ENCODE data around the gene KIAA0825. TPM values are rescaled to one million over a fixed set of nuclear protein-coding genes. Genes with fewer than 3 reads are reported as not detected.
"Not testable (repeated sequence)": the region's sequence is repeated elsewhere in the genome, so short reads cannot be mapped to it uniquely, and the experiment has no call there.

The KIAA0825 gene
- total RNA-seq, 1 donor: 2.2 TPM

DNA sequence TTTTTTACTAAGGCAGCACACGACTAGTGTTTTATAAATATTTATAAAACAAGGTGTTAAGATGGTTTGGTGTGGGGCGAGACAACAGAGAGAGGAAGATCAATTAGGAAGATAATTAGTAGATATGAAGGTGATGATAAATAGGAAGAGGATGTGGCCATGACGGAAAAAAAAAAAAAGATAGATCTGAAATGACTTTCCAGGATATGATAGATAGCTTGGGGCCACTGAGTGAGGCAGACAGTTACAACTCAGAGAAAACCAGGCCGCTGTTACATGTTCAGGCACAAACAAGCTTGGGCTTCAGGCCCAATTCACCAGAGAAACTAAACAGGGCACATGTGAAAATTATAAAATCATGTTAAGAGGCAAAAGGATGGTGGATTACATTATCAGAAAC lies 43.2 kb downstream of the KIAA0825 start:
- DNase-seq (ENCODE audit: low read depth in 2 of 3, low spot score in 2 of 3): no peak

DNA sequence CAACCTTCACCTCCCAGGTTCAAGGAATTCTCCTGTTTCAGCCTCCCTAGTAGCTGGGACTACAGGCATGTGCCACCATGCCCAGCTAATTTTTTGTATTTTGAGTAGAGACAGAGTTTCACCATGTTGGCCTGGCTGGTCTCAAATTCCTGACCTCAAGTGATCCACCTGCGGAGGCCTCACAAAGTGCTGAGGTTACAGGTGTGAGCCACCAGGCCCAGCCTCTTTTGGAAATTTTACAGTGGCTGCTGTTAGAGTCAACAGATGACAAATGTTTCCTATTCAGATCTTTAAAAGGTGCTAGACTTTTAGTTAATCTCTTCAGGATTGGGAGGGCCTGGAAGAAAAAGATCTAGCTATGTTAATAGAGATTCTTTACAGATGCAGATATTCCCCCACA lies 45.1 kb downstream of the KIAA0825 start:
- not testable (repeated sequence) for DNase-seq (ENCODE audit: low read depth in 2 of 3, low spot score in 2 of 3)

DNA sequence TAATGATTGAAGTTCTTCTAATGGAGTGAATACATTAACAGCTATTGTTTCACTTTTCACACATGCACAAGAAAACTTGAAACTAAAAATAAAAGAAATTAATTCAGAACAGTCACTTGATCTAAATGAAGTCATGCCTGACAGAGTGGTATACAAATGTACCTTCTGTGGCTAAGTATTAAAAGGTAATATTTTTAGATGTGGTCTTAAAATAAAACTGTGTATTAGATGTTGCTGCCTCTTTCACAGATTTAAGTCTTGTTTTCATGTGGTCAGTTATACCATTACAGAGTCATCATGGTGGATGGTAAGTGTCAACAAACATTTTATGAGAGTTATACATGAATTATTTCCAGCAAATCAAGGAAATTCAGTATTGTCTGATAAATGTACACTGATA lies 47.0 kb downstream of the KIAA0825 start:
- no peak for DNase-seq (ENCODE audit: low read depth in 2 of 3, low spot score in 2 of 3)

DNA sequence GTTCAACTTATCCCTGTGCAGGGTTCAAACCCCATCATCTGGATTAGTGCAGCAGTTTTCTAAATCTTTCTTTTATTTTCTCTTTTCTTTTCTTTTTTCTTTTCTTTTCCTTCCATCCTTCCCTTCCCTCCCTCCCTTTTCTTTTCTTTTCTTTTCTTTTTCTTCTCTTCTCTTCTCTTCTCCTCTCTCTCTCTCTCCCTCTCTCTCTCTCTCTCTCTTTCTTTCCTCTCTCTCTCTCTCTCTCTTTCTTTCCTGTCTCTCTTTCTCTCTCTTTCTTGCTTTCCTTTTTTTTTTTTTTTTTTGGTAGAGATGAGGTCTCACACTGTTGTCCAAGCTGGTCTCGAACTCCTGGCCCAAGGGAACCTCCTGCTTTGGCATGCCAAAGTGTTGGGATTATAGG lies 53.6 kb downstream of the KIAA0825 start:
- no peak for DNase-seq (ENCODE audit: low read depth in 2 of 3, low spot score in 2 of 3)

DNA sequence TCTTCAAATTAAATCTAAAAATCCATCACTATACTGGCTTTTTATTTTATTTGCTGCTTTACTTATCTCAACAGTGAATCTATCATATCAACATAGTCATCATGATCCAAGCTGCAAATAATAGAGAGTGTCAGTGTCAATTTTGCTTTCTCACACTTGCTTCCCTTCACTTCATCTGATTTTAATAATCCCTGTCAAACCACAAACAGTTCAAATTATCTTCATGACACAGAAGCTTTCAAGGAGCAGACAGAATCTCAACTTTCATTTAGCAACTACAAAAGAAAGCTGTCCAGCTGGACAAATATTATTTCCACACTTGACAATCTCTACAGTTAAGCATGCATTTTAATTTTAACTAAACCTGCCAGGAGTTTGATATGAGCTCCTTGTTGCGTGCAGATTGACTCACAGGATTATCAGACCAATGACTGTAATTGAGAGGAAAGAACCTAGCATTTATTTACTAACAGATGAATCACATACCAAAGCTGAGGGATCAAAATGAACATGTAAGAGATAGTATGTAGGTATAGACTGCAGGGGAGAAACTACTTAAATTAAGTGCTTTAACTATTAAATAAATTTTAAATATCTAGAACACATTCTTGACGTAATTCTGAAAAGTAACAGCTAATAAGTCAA lies 56.0 kb downstream of the KIAA0825 start:
- DNase-seq (ENCODE audit: low read depth in 2 of 3, low spot score in 2 of 3): peak in 1 of 3 donors; percentile 15

DNA sequence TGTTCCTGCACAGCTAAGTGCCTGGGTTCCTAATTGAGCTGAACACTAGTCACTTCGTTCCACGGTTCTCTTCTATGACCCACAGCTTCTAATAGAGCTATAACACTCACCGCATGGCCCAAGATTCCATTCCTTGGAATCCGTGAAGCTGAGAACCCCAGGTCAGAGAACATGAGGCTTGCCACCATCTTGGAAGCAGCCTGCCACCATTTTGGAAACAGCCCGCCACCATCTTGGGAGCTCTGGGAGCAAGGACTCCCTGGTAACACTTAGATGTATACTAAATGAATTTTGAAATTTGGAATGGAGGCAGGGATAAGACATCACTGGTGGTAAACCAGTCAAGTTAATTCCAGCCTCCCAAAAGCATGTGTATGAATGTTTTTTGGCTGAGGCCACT lies 60.4 kb downstream of the KIAA0825 start:
- DNase-seq (ENCODE audit: low read depth in 2 of 3, low spot score in 2 of 3): no peak

DNA sequence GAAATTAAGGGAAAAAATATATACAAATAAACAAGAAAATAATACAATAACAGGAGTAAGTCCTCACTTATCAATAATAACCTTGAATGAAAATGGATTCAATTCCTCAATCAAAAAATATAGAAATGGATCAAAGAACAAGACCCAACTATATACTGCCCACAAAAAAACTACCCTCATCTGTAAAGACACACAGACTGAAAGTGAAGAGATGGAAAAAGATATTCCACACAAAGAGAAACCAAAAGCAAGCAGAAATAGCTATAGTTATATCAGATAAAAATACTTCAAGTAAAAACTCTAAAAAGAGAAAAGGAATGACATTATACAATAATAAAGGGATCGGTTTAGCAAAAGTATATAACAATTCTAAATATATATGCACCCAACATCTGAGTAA lies 66.5 kb downstream of the KIAA0825 start:
- DNase-seq (ENCODE audit: low read depth in 2 of 3, low spot score in 2 of 3): no peak

DNA sequence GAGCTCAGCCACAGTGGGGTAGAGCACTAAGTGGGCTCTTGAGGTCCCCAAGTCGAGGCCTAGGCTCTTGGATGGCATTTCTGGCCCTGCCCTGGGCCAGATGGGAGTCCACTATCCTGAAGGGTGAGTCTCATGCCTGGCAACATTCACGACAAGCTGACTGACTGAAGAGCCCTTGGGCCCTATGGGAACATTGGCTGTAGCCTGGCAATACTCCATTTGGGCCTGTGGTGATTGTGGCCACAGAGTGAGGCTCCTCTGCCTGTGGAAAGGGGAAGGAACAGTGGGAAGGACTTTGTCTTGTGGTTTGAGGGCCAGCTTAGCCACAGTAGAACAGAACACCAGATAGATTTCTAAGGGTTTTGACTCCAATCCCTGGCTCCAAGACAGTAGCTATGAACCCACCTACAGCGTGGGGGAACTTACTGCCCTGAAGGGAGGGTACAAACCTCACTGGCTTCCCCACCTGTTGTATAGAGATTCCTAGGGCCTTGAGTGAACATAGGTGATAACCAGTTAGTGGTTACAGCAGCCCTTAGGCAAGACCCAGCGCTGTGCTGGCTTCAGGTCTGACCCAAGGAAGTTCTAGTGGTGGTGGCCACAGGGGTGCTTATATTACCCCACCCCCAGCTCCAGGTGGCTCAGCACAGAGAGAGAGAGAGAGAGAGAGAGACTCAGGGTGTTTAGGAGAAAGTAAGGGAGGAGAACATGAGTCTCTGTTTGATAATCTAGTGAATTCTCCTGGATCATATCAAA lies 72.4 kb downstream of the KIAA0825 start:
- DNase-seq (ENCODE audit: low read depth in 2 of 3, low spot score in 2 of 3): peak in 2 of 3 donors; percentile 35 to 74

DNA sequence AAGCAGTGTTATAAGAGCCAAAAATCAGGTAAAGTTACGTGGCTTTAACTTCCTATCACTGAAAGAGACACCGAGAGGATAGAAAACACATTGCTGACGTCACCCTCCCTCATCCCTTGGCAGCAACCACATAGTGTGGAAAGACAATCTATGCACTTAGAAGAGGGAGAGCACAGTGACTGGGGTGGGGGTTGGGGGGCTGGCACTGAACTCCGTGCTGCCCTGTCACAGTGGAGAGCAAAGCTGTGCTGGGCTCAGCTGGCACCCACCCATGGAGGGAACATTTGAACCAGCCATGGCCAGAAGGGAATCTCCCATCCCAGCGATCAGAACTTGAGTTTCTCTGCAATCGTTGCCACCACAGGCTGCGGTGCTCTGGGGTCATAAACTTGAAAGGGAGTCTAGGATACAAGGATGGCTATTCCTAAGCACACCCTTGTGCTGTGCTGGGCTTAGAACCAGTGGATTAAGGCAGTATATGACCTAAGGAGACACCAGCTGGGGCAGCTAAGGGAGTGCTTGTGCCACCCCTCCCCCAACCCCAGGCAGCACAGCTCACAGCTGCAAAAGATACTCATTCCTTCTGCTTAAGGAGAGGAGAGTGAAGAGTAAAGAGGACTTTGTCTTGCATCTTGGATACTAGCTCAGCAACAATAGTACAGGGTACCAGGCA lies 73.4 kb downstream of the KIAA0825 start:
- peak in 1 of 3 donors; percentile 4 for DNase-seq (ENCODE audit: low read depth in 2 of 3, low spot score in 2 of 3)

DNA sequence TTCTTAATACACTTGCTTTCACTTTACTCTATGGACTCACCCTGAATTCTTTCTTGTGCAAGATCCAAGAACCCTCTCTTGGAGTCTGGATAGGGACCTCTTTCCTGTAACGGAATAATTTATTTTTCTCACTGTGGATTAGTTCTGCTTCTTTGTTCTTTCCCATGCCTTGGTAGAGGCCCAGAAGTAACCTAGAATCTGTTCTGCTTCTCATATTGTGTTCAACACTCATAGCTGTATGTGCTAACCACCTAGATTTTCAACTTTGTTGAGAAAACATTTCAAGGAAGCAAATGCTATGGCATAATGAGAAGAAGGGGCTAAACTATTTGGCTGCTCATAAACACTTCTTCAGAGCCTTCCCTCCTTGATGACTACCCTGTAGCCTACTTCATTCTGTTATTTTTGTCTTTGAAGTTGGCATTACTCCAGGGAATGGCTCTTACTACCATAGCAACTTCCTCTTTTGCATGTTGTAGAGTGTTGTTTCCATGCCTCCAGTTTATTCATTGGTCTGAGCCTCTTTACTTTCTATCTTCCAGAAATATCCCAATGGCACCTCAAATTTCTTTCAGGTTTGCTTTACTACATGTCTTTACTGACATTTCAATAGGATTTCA lies 74.3 kb downstream of the KIAA0825 start:
- peak in 2 of 3 donors; percentile 68 to 92 for DNase-seq (ENCODE audit: low read depth in 2 of 3, low spot score in 2 of 3)

DNA sequence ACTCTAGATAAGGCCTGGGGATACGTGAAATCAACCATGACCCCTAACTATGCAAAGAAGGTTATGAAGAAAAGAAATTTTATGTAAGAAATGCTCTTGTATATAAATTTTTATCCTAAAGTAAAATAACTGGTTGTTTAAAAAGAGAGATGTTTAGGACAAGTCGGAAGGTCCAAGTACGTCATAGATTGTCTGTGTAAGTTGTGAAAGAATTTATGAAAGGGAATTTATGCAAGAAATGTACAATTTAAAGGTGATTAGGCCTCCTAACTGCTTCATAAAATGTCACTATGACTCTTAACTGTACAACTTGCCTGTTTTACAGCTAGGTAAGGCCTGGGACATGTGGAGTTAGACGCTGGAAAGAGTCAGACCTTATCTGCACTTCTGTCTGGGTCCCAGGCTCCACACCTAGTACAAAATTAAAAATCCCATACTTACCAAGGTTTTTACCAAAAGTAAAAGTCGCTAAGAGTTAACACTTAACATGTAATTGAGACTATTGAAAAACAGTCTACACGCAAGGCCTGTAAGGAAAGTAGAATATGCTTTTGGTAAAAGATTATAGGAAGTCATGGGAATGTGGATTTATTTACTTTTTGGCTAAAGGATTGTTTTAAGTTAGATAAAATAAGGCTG lies 77.4 kb downstream of the KIAA0825 start:
- DNase-seq (ENCODE audit: low read depth in 2 of 3, low spot score in 2 of 3): no peak

DNA sequence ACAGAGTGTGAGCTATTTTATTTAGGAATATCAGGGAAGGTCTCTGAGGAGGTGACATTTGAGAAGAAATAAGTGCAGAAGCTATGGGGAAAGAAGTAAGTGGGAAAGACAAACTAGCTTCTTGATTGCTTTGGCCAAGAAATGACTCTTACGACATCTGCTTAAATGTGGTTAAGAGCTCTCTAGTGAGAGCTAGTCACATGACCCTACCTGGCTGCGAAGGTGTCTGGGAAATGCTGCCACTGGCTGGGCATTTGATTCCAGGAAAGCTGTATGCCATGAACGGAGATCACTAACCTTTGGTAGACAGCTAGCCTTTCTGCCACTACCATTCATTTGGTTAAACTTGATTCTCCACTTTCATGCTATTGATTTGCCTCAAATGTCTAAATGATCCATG lies 80.1 kb downstream of the KIAA0825 start:
- no peak for DNase-seq (ENCODE audit: low read depth in 2 of 3, low spot score in 2 of 3)

DNA sequence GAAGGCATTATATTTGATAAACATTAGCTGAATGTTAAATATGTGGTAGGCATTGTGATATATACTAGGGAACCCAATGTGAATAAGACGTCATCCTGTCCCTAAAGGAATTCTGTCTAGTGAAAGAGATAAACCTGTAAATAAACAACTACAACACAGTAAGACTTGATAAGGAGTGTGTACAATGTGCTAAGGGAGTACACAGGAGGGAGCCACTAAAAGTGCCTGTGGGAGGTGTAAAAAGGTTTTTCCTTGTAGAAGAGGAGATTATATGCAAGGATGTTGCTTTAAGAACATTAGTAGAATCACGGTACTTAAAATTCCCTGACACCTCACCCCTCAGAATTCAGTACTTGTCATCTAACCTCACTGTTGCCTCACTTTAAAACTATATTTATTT lies 91.7 kb downstream of the KIAA0825 start:
- no peak for DNase-seq (ENCODE audit: low read depth in 2 of 3, low spot score in 2 of 3)

DNA sequence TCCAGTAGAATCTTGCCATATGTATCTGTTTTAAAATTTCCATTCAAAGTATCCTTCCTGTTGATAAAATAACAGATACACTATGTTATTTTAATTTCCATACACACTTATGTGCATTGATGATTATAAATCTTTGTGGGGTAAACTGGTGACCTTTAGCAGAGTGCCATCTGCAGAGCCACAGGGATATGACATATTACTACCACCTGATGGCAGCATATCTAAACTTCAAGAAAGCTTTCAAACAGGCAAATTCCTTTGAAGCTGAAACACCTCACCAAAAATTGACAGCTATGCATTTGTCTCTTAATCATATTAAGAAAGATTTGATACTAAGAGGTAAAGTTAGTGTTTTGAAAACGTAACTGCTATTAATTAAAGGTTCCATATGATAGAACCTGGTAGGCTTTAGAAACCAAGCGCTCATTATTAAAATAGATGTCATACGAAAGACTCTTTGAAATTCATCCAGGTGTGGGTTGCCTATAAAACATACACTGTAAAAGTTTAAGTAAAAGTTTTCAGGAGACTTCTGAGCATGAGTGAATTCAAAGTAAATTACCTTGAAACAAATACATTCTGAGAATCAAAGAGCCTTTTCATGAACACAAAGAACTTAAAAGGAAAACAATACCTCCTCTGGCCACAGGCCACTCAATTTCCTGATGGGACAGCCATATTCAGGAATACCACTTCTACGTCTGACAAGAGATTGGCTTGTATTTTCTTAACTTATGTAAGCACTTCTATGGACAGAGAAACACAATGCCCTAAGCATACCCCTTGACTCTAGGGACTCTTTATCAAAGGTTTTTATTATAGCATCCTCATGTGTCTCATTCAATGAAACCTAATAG lies 93.3 kb downstream of the KIAA0825 start:
- peak; percentile 2 to 61 (median 35) for DNase-seq (ENCODE audit: low read depth in 2 of 3, low spot score in 2 of 3)

DNA sequence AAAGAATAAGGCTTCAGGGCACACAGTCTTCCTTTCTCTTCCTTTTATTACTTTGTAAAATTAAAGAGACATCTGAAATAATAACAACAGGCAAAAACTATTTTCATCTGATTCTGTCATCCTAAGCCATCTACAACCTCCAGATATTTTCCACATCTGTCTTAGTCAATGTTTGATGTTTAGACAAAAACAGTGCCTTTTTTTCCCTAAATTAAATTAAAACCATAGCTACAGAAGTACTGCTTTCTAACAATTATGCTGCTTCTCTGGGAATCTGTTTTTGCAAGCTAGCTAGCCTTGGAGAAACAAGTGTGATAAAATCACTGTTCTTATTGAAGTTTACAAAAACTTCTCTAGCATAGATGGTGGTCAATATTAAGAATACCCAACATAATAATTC lies 95.4 kb downstream of the KIAA0825 start:
- DNase-seq (ENCODE audit: low read depth in 2 of 3, low spot score in 2 of 3): no peak

DNA sequence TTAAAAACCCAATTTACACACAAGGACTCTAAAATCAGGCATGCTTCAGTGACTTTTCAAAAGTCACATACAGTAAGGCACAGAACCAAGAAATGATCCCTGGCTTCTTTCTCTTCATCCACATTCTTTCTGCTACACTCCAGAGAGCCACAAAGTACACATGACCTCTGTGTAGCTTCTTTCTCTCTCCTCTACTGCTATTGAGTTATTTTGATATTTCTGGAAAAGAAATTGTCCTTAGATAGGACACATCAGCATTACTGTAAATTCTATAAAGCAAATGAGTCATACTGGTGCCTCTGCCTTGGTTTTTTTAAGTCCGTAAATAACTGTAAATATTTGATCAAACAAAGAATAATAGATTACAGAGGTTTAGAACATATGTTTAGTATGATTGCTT lies 96.3 kb downstream of the KIAA0825 start:
- no peak for DNase-seq (ENCODE audit: low read depth in 2 of 3, low spot score in 2 of 3)

DNA sequence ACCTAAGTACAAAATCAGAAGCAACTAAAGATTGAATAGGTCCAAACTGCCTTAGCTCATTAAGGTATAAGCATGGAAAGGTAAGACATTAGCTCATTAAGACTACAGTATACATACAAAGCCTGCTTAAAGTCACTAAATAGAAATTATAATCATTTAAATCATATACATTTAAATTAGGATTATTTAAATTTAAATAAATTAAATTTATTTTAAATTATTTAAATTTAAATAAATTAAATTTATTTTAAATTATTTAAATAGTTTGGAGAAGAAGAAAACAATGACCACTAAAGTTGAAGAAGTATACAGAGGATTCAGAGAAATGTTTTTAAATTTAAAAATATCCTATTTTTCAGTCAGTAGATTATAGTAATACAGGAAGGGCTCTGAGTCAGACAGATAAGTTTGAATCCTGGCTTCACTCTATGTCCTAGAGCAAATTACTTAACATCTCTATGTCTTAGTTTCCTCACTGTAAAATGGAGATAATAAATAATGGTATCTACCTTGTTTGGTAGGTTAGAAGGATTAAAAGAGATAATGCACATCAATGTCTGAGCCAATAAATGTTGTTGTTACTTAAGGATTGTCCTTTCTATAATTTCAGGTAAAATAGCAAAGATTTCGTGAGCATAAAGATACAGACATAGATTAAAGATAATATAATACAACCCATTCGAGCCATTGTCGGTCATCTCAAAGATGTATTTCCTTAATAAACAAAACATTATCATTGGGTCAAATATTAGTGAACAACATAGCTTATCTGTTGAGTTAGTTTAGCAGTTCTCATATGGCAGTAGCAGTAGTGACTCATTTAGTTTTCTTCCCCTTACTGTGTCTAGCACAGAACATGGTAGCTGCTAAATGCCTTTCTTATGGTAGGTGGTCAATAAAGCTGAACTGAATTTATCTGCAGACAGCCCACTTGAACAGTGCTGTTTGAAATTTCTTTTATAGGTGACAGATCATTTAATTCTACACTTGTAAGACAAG lies 100.6 kb downstream of the KIAA0825 start:
- no peak for DNase-seq (ENCODE audit: low read depth in 2 of 3, low spot score in 2 of 3)

DNA sequence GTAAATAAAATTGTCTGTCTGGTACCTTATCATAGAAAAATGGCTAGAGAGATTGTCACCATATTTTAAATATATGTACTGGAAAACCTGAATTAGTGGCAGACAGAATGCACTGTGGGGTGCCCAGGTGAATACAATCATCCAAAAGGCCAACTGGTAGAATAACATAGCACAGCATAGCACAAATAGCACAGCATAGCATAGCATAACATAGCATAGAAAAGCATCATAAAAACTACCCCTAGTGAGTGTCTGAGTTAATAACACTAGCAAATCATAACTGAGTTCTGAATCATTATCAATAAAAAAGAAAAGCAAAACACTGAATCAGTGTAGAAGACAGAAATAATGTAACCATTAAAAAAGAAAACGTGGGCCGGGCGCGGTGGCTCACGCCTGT lies 102.3 kb downstream of the KIAA0825 start:
- no peak for DNase-seq (ENCODE audit: low read depth in 2 of 3, low spot score in 2 of 3)

Measured in hematopoietic multipotent progenitor cell (in vitro differentiated cells).